HT-29 (cell line): ENCODE measurements around the gene HDDC3. TPM values are rescaled to one million over a fixed set of nuclear protein-coding genes. Genes with fewer than 3 reads are reported as not detected.

Experiments
- DNase-seq: peaks from one replicate; pipeline ENCODE4 v3.0.0-alpha.2; 2015; ENCODE audit warnings: low spot score
- total RNA-seq: library from RNA; depleted of rRNA; stranded (reverse); fragments of >200 nt; shearing (Covaris generic); gene quantifications from 2 replicates; pipeline ENCODE4 v1.2.3, GENCODE V29; 2014

Gene HDDC3
- total RNA-seq, 1 experiment from 2014 or later: 41.1 TPM

- no peak for DNase-seq
Measured at GRCh38 chr15:90892498-90893174, 39.7 kb downstream of the HDDC3 start.

DNA sequence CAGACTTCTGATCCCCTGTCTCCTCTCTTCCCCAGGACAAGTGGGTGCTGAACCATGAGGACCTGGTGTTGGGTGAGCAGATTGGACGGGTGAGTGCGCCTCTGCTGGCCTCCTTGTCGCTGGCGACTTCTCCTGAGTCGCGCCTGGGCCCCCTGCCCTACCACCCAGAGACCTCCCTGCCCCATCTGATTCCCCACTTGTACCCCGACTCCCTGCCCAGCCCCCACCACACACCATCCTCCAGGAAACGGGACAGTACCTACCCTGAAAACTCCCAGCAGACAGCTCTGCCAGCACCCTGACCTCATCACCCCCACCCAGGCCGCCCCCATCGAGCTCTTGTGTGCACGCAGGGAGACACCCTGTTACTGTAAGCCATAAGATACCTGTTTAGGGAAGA lies 40.3 kb downstream of the HDDC3 start:
- no peak for DNase-seq

DNA sequence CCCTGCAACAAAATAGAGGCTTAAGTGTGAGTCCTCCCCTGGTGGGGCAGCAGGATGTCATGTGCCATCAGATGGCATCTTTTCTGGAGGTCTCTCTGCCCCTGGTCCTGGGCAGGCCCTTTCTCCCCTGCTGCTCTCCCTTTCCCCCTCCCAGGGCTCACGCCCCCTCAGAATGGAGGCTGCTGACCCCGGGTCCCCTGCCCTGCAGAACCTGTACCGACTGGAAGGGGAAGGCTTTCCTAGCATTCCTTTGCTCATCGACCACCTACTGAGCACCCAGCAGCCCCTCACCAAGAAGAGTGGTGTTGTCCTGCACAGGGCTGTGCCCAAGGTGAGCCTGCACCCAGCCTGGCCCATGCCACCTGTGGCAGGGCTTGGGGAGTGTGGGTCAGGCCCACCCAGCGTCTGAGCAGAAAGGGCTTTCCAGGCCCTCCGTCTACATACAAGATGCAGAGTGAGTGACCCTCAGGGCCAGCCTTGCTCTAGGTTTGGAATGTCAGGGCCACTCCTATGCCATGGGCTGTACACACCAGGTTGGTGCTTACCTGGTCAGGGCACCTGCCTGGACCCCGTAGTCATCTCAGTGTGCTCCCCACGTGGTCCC lies 40.9 kb downstream of the HDDC3 start:
- no peak for DNase-seq

GRCh38 chr15:90890839-90891238 lies 41.5 kb downstream of the HDDC3 start:
- DNase-seq: no peak

GRCh38 chr15:90889736-90890456 lies 42.5 kb downstream of the HDDC3 start:
- no peak for DNase-seq

DNA sequence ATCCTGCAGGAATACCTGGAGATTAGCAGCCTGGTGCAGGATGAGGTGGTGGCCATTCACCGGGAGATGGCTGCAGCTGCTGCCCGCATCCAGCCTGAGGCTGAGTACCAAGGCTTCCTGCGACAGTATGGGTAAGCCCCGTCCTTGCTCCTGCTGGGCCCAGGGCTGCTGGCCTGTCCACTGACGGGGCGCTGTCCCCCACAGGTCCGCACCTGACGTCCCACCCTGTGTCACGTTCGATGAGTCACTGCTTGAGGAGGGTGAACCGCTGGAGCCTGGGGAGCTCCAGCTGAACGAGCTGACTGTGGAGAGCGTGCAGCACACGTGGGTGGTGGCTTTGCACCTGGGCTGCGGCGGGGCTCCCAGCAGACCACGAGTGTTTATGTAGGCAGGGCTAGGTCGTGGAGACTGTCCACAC lies 43.0 kb downstream of the HDDC3 start:
- no peak for DNase-seq

- no peak for DNase-seq
Measured at GRCh38 chr15:90887037-90887481, 45.3 kb downstream of the HDDC3 start.

GRCh38 chr15:90886291-90886614 lies 46.1 kb downstream of the HDDC3 start:
- no peak for DNase-seq

DNA sequence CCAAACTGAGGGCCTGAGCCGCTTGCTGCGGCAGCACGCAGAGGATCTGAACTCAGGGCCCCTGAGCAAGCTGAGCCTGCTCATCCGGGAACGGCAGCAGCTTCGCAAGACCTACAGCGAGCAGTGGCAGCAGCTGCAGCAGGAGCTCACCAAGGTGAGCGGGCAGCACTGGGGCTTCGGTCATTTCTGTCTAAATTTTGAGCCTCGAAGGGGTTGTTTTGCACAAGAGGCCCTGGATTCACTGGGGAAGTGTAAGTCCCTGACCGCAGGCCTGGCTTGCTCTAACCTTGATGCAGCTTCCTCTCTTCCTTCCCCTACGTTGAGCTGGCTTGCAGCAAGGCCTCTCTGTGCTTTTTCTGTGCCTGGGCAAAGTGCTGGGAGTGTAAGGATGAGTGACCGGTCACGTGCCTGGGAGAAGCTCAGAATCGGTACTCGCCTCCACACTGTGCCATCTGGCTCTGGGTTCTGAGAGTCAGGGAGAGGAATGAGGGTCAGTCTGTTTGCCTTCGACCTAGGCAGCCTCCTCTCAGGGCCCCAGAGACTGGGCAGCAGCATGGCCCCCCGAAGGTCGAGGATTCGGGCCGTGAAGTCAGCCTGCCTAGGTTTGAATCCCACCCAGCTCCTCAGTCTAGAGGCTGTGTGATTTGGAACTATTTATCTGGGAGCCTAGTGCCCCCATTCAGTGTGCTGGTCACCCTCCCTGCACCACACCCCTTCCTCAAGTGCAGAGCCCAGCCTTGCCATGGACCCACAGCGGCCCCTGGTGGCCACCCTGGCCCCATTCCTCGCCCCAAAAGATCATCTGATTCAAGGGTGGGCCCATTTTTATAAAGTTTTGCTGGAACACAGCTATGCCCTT lies 46.7 kb downstream of the HDDC3 start:
- peak; percentile 73 for DNase-seq

- no peak for DNase-seq
Measured at GRCh38 chr15:90884719-90885431, 47.5 kb downstream of the HDDC3 start.

- DNase-seq: no peak
Measured at GRCh38 chr15:90883976-90884718, 48.2 kb downstream of the HDDC3 start, which contains the start of gene FES. TSS of gene FES (plus strand) at chr15:90884504. CDS start at chr15:90885046, 542 bp downstream.

DNA sequence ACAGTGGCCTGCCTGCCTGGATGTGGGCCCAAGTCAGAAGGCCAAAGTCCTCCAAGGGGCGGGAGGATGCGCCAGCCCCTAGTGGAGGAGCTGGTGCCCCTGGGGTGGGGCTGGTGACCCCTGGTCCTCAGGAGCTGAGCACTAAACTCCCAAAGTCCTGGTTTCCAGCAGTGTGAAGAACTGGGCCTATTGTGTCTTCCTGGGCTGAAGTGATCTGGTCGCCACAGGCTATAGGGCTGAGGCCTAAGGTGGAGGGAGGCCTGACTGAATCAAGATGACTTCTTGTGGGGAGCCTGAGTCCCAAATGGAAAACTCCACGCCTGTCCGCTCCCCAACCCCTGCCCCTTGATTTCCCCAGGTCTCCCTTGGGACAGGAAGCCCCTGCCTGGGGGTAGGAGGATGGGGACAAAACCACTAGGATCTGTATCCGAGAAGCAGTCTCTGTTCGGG lies 48.8 kb downstream of the HDDC3 start:
- no peak for DNase-seq

DNA sequence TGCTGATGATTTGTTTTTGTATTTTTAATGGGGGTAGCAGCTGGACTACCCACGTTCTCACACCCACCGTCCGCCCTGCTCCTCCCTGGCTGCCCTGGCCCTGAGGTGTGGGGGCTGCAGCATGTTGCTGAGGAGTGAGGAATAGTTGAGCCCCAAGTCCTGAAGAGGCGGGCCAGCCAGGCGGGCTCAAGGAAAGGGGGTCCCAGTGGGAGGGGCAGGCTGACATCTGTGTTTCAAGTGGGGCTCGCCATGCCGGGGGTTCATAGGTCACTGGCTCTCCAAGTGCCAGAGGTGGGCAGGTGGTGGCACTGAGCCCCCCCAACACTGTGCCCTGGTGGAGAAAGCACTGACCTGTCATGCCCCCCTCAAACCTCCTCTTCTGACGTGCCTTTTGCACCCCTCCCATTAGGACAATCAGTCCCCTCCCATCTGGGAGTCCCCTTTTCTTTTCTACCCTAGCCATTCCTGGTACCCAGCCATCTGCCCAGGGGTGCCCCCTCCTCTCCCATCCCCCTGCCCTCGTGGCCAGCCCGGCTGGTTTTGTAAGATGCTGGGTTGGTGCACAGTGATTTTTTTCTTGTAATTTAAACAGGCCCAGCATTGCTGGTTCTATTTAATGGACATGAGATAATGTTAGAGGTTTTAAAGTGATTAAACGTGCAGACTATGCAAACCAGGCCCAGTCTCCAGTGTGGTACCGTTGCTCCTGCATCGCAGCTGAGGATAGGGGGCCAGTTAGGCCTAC lies 49.4 kb downstream of the HDDC3 start:
- no peak for DNase-seq

DNA sequence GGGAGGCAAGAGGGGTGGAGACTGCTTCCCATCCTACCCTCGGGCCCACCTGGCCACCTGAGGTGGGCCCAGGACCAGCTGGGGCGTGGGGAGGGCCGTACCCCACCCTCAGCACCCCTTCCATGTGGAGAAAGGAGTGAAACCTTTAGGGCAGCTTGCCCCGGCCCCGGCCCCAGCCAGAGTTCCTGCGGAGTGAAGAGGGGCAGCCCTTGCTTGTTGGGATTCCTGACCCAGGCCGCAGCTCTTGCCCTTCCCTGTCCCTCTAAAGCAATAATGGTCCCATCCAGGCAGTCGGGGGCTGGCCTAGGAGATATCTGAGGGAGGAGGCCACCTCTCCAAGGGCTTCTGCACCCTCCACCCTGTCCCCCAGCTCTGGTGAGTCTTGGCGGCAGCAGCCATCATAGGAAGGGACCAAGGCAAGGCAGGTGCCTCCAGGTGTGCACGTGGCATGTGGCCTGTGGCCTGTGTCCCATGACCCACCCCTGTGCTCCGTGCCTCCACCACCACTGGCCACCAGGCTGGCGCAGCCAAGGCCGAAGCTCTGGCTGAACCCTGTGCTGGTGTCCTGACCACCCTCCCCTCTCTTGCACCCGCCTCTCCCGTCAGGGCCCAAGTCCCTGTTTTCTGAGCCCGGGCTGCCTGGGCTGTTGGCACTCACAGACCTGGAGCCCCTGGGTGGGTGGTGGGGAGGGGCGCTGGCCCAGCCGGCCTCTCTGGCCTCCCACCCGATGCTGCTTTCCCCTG lies 50.2 kb downstream of the HDDC3 start:
- no peak for DNase-seq

GRCh38 chr15:90881181-90881977 lies 51.0 kb downstream of the HDDC3 start:
- no peak for DNase-seq

DNA sequence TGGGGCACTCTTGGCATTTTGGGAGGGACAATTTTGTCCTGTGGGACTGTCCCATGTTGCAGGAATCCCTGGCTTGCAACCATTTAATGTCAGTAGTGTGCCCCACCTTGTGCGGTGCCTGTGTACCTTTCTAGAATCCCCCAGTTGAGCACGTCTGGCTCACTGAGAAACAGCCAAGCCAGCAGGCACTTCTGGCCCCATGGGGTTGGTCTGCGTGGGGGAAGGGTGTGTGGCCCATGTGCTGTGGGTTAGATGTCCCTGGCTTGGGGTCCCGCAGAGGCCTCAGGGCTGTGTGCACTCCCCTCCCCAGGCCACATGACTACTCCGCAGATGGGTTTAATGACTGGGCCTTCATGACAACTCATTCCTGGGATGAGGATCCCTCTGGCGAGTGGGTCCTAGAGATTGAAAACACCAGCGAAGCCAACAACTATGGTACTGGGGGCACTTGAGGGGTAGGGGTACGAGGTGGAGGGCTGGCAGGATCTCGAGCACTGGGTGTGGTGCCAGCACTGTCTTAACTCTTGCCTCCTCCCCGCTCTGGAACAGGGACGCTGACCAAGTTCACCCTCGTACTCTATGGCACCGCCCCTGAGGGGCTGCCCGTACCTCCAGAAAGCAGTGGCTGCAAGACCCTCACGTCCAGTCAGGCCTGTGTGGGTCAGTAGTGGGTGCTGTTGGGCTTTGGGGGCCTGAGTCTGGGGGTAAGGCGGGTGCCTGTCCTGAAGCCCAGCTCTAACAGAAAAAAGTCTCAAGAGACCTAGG lies 51.8 kb downstream of the HDDC3 start:
- DNase-seq: no peak
